Spleen (tissue), 7 donors: ENCODE results near the gene SHKBP1.

Source experiments
- CTCF ChIP-seq, 11 experiments: fragments of 200-600 bp in 7 of 11; fragments of 450-650 bp in 4 of 11; sonication (generic) in 4 of 11; IDR thresholded peaks in 8 of 11; conservative IDR thresholded peaks in 3 of 11; 1 replicate in 7 of 11; 2 replicates in 4 of 11; pipeline versions ENCODE4 v1.4.0 to v1.8.0; 2016 to 2021; ENCODE audit warnings: antibody characterized with exemption in 11 of 11, inconsistent platforms in 4 of 11, mild to moderate bottlenecking in 1 of 11
- POLR2AphosphoS5 ChIP-seq, 3 donors: sonication (generic); formaldehyde crosslinking; IDR thresholded peaks; one replicate each; pipeline ENCODE4 v1.5.1; 2017; ENCODE audit warnings: antibody characterized with exemption in 3 of 3
- donor health status: DM: no; HTN: no; CAD: no; lungs with moderate emphysema.
- donor health status: DM: no; HTN: no; CAD: no.
- donor health status: DM: no; HTN: no; CAD: no.

GRCh38 chr19:40567750-40568494 is 8.8 kb upstream of the SHKBP1 start:
- peak in 1 of 11 experiments; percentile 7 for TF ChIP-seq CTCF (IDR thresholded peaks at IDR 0.05 in 8 of 11, conservative IDR thresholded peaks at IDR 0.05 in 3 of 11)
- no peak for TF ChIP-seq POLR2AphosphoS5 (IDR thresholded peaks at IDR 0.05)
